ENCODE data around the gene RPP40.

- TF ChIP-seq CTCF (IDR thresholded peaks at IDR 0.05) (no peak), EP300 (IDR thresholded peaks at IDR 0.05) (no peak), POLR2A (IDR thresholded peaks at IDR 0.05) (no peak)
These were observed 38.6 kb upstream of the RPP40 start for GRCh38 chr6:5042436-5042835.
